SK-N-SH treated with all-trans-retinoic acid at 6 μM for 48 hours (cell line): ENCODE results near the gene PDE7B.

Experiments
- ATAC-seq: fragments of 200-7000 bp; cut with Tn5 transposase; 3 replicates; pipeline ENCODE4 v1.9.1; 2020; ENCODE audit warnings: mild to moderate bottlenecking, moderate library complexity
- ARNTL ChIP-seq: fragments of 450-650 bp; formaldehyde crosslinking; IDR thresholded peaks from 2 replicates; pipeline ENCODE4 v1.5.0; 2020; ENCODE audit warnings: low read depth, mild to moderate bottlenecking, moderate library complexity, borderline replicate concordance
- BACH2 ChIP-seq: fragments of 250-450 bp; sonication (Bioruptor Pico); IDR thresholded peaks from 2 replicates; pipeline ENCODE4 v1.9.0; 2021; ENCODE audit warnings: mild to moderate bottlenecking, borderline replicate concordance
- CSDC2 ChIP-seq: fragments of 250-450 bp; sonication (Bioruptor Pico); IDR thresholded peaks from 2 replicates; pipeline ENCODE4 v1.5.0; 2020; ENCODE audit warnings: mild to moderate bottlenecking, moderate library complexity
- ESRRG ChIP-seq: fragments of 250-450 bp; sonication (Bioruptor Pico); IDR thresholded peaks from 2 replicates; pipeline ENCODE4 v1.6.1; 2021; ENCODE audit warnings: mild to moderate bottlenecking
- GLIS3 ChIP-seq: fragments of 250-450 bp; sonication (Bioruptor Pico); IDR thresholded peaks from 2 replicates; pipeline ENCODE4 v1.5.0; 2020; ENCODE audit warnings: mild to moderate bottlenecking, moderate library complexity
- ISL1 ChIP-seq: fragments of 250-450 bp; sonication (Bioruptor Pico); IDR thresholded peaks from 2 replicates; pipeline ENCODE4 v2.1.2; 2022; ENCODE audit warnings: mild to moderate bottlenecking, moderate library complexity
- OSR1 ChIP-seq: fragments of 250-450 bp; sonication (Bioruptor Pico); IDR thresholded peaks from 2 replicates; pipeline ENCODE4 v1.8.0; 2022; ENCODE audit warnings: moderate library complexity, mild to moderate bottlenecking, inconsistent platforms
- PPARA ChIP-seq: fragments of 250-450 bp; sonication (Bioruptor Pico); IDR thresholded peaks from 2 replicates; pipeline ENCODE4 v1.5.0; 2020; ENCODE audit warnings: mild to moderate bottlenecking, borderline replicate concordance
- RARB ChIP-seq: fragments of 250-450 bp; sonication (Bioruptor Pico); IDR thresholded peaks from 2 replicates; pipeline ENCODE4 v1.8.0; 2021; ENCODE audit warnings: mild to moderate bottlenecking, moderate library complexity
- TCF4 ChIP-seq: fragments of 250-450 bp; sonication (Bioruptor Pico); IDR thresholded peaks from 2 replicates; pipeline ENCODE4 v1.8.0; 2021; ENCODE audit warnings: mild to moderate bottlenecking, moderate library complexity, borderline replicate concordance
- TOX ChIP-seq: fragments of 250-450 bp; sonication (Bioruptor Pico); IDR thresholded peaks from 2 replicates; pipeline ENCODE4 v1.8.0; 2021; ENCODE audit warnings: mild to moderate bottlenecking, moderate library complexity, borderline replicate concordance
- ZC3H10 ChIP-seq: fragments of 250-450 bp; sonication (Bioruptor Pico); IDR thresholded peaks from 2 replicates; pipeline ENCODE4 v1.5.1; 2021; ENCODE audit warnings: mild to moderate bottlenecking, moderate library complexity
- ZFP3 ChIP-seq: fragments of 250-450 bp; sonication (Bioruptor Pico); IDR thresholded peaks from 2 replicates; pipeline ENCODE4 v1.5.0; 2020; ENCODE audit warnings: mild to moderate bottlenecking, moderate library complexity
- ZFP30 ChIP-seq: fragments of 450-650 bp; formaldehyde crosslinking; IDR thresholded peaks from 2 replicates; pipeline ENCODE4 v1.5.0; 2022; ENCODE audit warnings: mild to moderate bottlenecking, moderate library complexity
- ZNF8 ChIP-seq: fragments of 450-650 bp; formaldehyde crosslinking; IDR thresholded peaks from 2 replicates; pipeline ENCODE4 v1.5.0; 2020; ENCODE audit warnings: mild to moderate bottlenecking, moderate library complexity
- TF ChIP-seq, protein P1 (sequence below): fragments of 250-450 bp; sonication (Bioruptor Pico); IDR thresholded peaks from 2 replicates; pipeline ENCODE4 v1.5.0; 2020; ENCODE audit warnings: mild to moderate bottlenecking, moderate library complexity
- TF ChIP-seq, protein P2 (sequence below): fragments of 250-450 bp; sonication (Bioruptor Pico); IDR thresholded peaks from 2 replicates; pipeline ENCODE4 v1.8.0; 2021; ENCODE audit warnings: low read depth, mild to moderate bottlenecking, moderate library complexity, borderline replicate concordance
- TF ChIP-seq, protein P3 (sequence below): fragments of 250-450 bp; sonication (Bioruptor Pico); IDR thresholded peaks from 2 replicates; pipeline ENCODE4 v1.5.1; 2021; ENCODE audit warnings: mild to moderate bottlenecking, moderate library complexity
- TF ChIP-seq, protein P4 (sequence below): fragments of 250-450 bp; sonication (Bioruptor Pico); IDR thresholded peaks from 2 replicates; pipeline ENCODE4 v1.5.1; 2020; ENCODE audit warnings: low read depth, mild to moderate bottlenecking, moderate library complexity
- TF ChIP-seq, protein P5 (sequence below): fragments of 250-450 bp; sonication (Bioruptor Pico); IDR thresholded peaks from 2 replicates; pipeline ENCODE4 v1.8.0; 2020; ENCODE audit warnings: mild to moderate bottlenecking, moderate library complexity, borderline replicate concordance

The PDE7B gene

DNA sequence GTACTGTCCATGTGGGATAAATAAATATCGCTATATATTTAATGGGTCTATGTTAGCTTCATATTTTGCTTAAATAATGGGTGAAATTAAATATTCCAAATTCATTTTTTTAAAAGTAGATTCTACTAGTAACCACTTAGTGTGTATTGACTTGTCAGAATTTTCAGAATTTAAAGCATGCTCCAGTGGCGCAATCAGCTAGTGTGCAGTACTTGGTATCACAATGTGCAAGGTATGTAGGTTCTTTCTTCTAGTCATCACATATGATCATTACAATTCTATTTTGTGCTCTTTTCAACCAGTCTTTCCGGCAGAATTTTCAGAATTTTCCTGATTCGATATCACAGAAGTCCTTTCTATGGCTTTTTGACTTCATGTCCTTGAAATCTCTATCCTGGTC, 32.6 kb downstream of the PDE7B start (continued):
- no peak for TF ChIP-seq PPARA (CRISPR knock-in tag)
- no peak for TF ChIP-seq OSR1 (CRISPR knock-in tag)

DNA sequence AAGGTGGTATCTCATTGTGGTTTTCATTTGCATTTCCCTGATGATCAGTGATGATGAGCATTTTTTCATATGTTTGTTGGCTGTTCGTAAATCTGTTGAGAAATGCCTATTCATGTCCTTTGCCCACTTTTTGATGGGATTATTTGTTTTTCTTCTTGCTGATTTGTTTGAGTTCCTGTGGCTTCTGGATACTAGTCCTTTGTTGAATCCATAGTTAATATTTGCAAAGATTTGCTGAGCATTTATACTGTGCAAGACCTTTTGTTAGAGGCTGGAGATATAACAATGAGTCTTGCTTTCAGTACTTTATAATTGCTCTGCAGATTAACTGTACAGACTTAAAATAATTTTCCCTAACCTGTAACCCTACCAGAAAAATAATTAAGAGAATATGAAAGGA, 35.6 kb downstream of the PDE7B start:
- no peak for ATAC-seq
- no peak for TF ChIP-seq ZFP30 (CRISPR knock-in tag)
- TF ChIP-seq ZC3H10 (CRISPR knock-in tag) = no peak
- TF ChIP-seq, all 23 proteins: peak for 0

DNA sequence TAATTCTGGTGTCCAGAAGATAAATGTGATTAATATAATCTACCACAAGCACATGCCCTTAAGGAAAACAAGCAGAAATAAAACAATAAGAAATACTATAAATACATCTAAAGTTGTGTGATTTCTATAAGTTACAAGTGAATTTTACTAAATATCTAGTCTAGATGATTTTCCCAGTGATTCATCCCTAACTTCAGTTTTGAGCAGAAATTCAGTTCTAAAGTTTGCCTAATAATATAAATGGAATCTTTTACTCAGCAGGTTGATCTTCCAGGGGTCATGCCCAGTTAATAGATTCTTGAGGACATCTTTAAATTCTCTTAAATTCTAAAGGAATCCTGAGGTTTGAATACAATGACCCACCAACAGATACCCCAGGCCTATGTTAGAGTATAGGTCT, 37.3 kb downstream of the PDE7B start:
- ATAC-seq = no peak
- TF ChIP-seq BACH2 (CRISPR knock-in tag) (no peak), ZC3H10 (CRISPR knock-in tag) (no peak), RARB (CRISPR knock-in tag) (no peak)
- TF ChIP-seq, all 23 proteins: peak for 0

DNA sequence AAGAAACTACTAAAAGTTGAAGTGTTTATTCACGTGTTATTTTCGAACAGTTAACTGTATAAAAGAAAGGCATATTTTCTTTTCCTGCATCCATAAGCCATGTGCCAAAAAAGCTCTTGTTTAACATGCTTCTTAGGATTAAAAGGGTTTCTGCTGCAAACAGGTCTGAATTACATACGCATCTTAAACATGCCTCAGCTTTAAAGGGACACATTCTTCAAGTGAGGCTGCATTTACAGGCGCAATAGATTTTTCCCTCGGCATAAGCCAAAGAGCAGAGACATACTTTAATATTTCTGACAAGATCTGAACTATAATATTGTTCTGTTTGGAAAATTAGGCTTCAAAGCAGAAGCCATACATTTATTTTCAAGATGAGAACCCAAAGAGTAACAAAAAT, 39.4 kb downstream of the PDE7B start:
- no peak for ATAC-seq

More for the DNA sequence above, 39.4 kb downstream of the PDE7B start:
- TF ChIP-seq GLIS3 = no peak
- no peak for TF ChIP-seq ESRRG
- TF ChIP-seq, protein P1, sequence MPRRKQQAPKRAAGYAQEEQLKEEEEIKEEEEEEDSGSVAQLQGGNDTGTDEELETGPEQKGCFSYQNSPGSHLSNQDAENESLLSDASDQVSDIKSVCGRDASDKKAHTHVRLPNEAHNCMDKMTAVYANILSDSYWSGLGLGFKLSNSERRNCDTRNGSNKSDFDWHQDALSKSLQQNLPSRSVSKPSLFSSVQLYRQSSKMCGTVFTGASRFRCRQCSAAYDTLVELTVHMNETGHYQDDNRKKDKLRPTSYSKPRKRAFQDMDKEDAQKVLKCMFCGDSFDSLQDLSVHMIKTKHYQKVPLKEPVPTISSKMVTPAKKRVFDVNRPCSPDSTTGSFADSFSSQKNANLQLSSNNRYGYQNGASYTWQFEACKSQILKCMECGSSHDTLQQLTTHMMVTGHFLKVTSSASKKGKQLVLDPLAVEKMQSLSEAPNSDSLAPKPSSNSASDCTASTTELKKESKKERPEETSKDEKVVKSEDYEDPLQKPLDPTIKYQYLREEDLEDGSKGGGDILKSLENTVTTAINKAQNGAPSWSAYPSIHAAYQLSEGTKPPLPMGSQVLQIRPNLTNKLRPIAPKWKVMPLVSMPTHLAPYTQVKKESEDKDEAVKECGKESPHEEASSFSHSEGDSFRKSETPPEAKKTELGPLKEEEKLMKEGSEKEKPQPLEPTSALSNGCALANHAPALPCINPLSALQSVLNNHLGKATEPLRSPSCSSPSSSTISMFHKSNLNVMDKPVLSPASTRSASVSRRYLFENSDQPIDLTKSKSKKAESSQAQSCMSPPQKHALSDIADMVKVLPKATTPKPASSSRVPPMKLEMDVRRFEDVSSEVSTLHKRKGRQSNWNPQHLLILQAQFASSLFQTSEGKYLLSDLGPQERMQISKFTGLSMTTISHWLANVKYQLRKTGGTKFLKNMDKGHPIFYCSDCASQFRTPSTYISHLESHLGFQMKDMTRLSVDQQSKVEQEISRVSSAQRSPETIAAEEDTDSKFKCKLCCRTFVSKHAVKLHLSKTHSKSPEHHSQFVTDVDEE (CRISPR knock-in tag) = no peak
- TF ChIP-seq, protein P2, sequence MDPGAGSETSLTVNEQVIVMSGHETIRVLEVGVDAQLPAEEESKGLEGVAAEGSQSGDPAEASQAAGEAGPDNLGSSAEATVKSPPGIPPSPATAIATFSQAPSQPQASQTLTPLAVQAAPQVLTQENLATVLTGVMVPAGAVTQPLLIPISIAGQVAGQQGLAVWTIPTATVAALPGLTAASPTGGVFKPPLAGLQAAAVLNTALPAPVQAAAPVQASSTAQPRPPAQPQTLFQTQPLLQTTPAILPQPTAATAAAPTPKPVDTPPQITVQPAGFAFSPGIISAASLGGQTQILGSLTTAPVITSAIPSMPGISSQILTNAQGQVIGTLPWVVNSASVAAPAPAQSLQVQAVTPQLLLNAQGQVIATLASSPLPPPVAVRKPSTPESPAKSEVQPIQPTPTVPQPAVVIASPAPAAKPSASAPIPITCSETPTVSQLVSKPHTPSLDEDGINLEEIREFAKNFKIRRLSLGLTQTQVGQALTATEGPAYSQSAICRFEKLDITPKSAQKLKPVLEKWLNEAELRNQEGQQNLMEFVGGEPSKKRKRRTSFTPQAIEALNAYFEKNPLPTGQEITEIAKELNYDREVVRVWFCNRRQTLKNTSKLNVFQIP (CRISPR knock-in tag) = no peak
- TF ChIP-seq CSDC2 (CRISPR knock-in tag) = no peak
- no peak for TF ChIP-seq TOX (CRISPR knock-in tag)
- TF ChIP-seq, protein P3, sequence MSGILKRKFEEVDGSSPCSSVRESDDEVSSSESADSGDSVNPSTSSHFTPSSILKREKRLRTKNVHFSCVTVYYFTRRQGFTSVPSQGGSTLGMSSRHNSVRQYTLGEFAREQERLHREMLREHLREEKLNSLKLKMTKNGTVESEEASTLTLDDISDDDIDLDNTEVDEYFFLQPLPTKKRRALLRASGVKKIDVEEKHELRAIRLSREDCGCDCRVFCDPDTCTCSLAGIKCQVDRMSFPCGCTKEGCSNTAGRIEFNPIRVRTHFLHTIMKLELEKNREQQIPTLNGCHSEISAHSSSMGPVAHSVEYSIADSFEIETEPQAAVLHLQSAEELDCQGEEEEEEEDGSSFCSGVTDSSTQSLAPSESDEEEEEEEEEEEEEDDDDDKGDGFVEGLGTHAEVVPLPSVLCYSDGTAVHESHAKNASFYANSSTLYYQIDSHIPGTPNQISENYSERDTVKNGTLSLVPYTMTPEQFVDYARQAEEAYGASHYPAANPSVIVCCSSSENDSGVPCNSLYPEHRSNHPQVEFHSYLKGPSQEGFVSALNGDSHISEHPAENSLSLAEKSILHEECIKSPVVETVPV (CRISPR knock-in tag) = no peak
- TF ChIP-seq, protein P4, sequence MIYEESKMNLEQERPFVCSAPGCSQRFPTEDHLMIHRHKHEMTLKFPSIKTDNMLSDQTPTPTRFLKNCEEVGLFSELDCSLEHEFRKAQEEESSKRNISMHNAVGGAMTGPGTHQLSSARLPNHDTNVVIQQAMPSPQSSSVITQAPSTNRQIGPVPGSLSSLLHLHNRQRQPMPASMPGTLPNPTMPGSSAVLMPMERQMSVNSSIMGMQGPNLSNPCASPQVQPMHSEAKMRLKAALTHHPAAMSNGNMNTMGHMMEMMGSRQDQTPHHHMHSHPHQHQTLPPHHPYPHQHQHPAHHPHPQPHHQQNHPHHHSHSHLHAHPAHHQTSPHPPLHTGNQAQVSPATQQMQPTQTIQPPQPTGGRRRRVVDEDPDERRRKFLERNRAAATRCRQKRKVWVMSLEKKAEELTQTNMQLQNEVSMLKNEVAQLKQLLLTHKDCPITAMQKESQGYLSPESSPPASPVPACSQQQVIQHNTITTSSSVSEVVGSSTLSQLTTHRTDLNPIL (CRISPR knock-in tag) = no peak
- TF ChIP-seq BACH2 (CRISPR knock-in tag) = no peak
- no peak for TF ChIP-seq ARNTL (CRISPR knock-in tag)
- no peak for TF ChIP-seq ZNF8
- no peak for TF ChIP-seq RARB (CRISPR knock-in tag)
- TF ChIP-seq ZC3H10 (CRISPR knock-in tag) = no peak
- no peak for TF ChIP-seq ZFP3
- TF ChIP-seq PPARA (CRISPR knock-in tag) = no peak
- no peak for TF ChIP-seq OSR1 (CRISPR knock-in tag)
- TF ChIP-seq, protein P5, sequence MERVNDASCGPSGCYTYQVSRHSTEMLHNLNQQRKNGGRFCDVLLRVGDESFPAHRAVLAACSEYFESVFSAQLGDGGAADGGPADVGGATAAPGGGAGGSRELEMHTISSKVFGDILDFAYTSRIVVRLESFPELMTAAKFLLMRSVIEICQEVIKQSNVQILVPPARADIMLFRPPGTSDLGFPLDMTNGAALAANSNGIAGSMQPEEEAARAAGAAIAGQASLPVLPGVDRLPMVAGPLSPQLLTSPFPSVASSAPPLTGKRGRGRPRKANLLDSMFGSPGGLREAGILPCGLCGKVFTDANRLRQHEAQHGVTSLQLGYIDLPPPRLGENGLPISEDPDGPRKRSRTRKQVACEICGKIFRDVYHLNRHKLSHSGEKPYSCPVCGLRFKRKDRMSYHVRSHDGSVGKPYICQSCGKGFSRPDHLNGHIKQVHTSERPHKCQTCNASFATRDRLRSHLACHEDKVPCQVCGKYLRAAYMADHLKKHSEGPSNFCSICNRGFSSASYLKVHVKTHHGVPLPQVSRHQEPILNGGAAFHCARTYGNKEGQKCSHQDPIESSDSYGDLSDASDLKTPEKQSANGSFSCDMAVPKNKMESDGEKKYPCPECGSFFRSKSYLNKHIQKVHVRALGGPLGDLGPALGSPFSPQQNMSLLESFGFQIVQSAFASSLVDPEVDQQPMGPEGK (CRISPR knock-in tag) = no peak
- TF ChIP-seq ISL1 (CRISPR knock-in tag) = no peak
- TF ChIP-seq TCF4 = no peak
